HCEC 1CT (cell line): ENCODE measurements around the gene EML1.

Experiments
- DNase-seq: peaks from one replicate; pipeline ENCODE4 v3.0.0-alpha.2; 2017

EML1 gene

DNA sequence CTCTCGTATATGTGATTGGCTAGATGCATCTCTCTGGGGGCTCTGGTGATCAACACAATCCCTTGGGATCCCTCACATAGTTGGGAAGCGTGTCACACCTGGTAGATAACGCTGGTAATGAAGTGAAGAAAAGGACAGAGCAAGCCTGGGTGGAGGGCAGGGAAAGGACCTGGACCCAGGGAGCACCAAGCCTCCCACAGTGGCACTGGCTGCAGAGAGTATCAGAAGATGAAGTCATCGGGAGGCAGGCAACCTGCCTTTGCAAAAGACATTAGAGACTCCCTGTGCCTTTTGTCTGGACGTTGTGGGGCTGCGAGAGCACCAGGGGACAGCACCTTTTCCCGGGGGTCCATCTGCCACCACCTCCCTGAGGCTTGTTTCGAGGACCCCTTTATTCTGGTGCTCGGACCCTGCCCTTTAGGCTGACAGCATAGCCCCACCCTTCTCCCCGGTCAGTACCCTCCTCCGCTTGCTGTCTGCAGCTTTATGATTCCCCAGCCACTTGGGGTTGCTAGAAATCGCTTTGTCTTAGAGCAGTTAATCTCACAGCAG, 116.4 kb downstream of the EML1 start:
- DNase-seq, result no peak

GRCh38 chr14:99910337-99911309, 117.4 kb downstream of the EML1 start:
- peak; percentile 85 for DNase-seq

GRCh38 chr14:99915305-99916090, 122.3 kb downstream of the EML1 start:
- no peak for DNase-seq

DNA sequence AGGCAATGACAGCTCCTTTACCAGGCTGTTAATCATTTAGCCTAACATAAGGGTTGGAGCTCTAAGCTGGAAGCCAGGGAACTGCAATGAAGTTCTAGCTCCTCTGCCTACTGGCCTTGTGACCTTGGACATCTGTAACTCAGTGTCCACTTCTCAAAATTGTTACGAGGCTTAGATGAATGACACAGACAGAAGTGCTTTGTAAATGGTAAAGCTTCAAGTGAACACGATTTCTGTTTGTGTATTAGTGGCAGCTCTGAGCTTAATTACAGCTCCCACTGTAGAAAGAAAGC, 122.8 kb downstream of the EML1 start:
- no peak for DNase-seq

DNA sequence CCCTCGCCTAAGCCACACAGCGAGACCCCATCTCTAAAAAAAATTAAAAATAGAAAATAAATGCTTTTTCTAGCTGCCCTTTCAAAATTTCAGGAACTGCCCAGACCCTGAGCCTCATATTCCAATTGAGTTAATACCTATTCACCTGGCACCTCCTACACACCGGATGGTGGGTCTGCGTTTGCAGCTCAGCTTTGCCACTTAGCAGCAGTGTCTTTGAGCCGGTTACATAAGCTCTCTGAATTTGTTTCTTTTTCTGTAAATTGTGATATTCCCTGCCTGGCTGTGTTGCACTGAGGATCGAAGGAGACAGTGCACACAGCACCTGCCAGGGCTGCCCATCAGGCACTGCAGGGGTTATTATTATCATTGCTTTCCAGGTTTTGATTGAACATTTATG, 125.6 kb downstream of the EML1 start:
- DNase-seq, result no peak

- no peak for DNase-seq
Observed at GRCh38 chr14:99921425-99921824, 128.2 kb downstream of the EML1 start.

GRCh38 chr14:99924379-99924778, 131.2 kb downstream of the EML1 start:
- DNase-seq, result no peak

DNA sequence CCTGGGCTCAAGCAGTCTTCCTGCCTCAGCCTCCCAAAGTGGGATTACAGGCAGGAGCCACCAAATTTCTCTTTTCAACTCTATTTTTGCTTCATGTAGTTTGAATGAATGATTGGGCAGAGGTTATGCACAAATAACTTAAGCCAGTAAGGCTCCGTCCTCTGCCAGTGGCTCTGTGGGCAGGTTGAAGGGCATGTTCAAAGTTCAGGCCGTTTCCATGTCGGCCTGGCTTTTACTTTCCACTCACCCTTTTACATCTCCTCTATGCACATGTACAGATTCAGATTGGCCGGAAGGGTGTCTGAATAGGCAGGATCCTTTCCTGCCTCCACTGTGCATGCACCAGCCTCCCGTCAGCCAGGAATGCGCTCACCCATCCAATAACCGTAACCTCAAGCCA, 132.3 kb downstream of the EML1 start:
- no peak for DNase-seq

DNA sequence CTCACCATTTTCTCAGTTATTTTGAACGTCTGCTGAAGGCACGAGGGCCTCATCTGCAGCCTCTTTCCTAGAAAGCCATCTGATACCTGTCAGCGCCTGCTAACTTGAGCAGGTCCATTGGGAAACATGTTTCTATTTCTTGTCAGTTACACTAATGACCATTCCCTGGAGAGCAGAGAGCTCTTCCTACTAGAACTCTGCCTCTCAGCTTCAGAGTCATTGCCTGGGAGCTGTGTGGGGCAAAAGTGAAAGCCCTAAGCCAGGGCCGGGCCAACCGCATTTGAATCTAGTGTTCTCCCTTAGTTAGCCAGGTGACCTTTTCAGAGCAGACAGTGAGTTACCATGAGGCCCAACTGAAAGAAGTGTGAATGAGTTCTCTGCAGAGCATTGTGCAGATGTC, 135.8 kb downstream of the EML1 start:
- no peak for DNase-seq

DNA sequence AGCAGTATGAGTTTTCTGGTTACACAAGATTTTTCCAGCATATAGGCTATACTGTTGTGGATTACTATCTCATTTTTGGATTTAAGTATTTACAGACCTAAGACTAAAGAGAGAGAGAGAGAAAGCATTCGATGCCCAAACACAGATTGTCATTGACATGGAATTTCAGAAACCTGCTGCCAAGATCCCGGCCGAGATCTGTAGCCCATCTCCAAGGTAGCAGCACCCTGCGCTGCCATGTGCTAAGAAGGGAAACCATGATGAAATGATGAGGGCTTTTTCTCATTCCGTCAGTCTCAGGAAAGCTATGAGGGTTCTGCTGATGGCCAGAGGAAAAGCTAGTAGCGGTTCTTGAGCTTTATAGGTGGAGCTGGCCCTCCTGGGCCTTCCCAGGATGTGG, 136.4 kb downstream of the EML1 start:
- DNase-seq, result no peak

DNA sequence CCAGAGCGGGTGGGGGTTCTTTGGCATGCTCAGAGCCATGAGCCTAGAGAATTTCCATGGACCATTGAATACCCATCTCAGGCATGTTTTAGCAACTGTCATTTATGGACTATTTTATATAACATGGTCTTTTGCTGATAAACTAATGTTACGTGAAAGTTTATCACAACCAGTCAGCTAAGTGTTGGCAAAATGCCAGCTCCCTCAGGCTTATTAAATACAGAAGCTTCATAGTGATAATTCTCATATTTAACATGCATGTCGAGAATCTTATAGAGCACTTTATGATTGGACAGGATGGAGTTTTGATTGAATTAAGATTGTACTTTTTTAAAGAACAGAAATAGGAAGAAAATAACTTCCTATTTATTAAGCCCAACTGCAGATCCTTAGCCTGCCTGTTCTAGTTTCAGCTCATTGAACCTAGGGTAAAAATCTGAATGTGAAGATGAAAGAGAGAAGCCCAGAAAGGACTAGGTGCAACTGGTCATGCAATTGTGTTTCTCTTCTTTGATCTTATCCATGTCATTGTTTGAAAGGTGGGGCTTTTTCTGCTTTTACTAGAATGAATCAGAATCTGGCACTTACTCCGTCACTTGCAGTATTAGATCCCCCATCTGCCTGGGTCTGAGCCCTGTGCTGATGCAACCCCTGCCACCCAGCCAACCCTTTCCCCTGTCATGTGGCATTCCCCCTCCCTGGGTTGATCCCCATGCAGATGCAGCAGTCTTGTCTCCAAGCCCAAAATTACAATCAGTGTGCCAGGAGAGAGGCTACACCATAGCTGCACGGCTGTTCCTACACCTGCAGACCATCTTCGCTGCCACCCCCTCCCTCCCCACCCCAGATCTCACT, 137.4 kb downstream of the EML1 start:
- no peak for DNase-seq

GRCh38 chr14:99931308-99931707, 138.1 kb downstream of the EML1 start:
- DNase-seq, result no peak

- no peak for DNase-seq
Observed at GRCh38 chr14:99936056-99936455, 142.8 kb downstream of the EML1 start.

GRCh38 chr14:99936738-99937474, 143.7 kb downstream of the EML1 start:
- DNase-seq, result no peak

DNA sequence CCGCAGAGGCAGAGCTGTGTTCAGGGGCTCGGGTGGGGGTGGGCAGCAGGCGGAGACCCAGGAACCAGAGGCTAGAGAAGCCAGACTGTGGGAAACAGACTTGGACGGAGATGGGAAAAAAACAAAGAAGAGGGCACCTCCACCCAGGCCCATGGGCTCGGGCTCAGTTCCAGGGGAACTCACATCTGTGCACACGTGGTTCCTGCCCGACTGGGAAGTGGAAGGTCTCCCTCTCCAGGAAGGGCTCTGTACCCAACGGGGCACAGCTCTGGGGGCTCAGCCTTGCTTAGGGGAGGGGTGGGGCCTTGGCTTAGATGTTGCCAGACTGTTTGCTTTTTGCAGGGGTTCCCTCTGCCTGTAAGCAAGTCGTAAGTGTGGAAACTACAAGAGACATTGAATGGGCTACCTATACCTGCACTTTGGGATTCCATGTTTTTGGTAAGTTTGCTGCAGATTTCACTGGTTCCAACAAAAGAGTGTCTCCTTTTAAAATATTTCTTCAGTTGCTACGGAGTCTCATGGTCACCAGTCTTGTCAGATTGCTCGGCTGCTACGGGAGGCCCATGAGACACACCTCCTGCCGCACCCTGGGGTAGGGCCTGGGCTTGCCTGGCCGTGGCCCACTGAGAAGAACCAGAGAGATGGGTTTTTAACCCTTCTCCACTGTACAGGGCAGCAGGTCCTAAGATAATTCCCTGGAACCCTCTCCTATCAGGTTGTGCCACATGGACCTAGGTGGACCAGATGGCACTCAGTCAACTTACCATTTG, 144.4 kb downstream of the EML1 start:
- no peak for DNase-seq

GRCh38 chr14:99938376-99938775, 145.2 kb downstream of the EML1 start:
- no peak for DNase-seq

DNA sequence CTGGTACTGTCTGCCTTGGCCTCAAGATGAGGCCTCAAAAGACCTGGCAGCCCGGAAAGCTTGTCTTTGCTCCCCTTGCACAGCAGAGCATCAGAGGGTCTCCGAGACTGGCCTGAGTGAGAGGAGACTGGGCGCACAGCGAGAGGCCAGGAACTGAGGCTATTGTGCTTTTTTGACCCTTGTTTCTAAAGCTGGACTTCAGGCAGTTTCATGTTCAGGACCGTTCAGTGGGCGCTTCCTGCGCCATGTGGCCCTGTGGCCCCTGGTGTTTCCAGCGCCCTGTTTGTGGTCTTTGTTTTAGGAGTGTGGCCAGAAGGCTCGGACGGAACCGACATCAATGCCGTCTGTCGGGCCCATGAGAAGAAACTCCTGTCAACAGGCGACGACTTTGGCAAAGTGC, 145.7 kb downstream of the EML1 start:
- DNase-seq, result no peak

DNA sequence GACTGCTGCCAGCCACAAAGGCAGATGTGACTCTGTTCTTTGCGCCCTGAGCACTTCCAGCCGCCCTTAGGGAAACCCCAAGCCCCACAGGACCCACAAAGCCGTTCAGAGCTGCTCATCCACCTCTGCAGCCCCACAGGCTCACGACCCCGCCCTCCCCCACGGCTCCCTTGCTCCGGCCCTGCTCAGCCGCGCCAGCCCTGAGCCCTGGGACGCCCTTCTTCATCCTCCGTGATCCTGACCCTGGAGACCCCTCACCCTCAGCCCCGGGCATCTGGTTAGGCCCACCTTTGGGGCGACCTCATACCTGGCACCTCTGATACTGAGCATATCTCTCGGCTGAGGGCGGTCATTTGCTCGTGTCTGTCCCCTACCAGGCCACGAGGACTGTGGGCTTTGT, 146.2 kb downstream of the EML1 start:
- no peak for DNase-seq

DNA sequence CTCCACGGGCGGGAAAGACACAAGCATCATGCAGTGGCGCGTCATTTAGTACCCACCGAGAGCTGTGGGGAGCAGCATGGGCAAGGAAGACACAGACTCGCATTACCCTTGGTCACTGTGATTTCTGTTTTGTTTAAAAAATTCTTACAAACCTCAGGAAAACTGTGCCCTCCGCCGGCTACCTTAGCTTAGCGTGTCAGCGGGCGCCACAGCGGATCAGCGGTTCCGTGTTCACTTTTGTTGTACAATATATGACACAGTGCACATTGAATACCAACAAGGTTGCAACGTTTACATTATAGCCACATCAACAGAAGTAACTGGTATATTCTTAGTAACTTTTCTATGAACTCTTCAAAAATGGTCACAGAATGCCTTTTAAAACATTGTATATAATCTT, 146.9 kb downstream of the EML1 start:
- DNase-seq, result no peak

GRCh38 chr14:99941211-99941610, 148.0 kb downstream of the EML1 start:
- no peak for DNase-seq

- no peak for DNase-seq
Observed at GRCh38 chr14:99943620-99944019, 150.4 kb downstream of the EML1 start.
